H9 (cell line): ENCODE measurements around the gene SARNP. TPM values are rescaled to one million over a fixed set of nuclear protein-coding genes. Genes with fewer than 3 reads are reported as not detected.
A peak's percentile ranks its signal among the peaks of the same experiment; 100 is the strongest.

Source experiments
- DNase-seq: peaks from one replicate; pipeline ENCODE4 v3.0.0-alpha.2; 2017
- H2AFZ ChIP-seq: one replicate; pipeline ENCODE4 v1.6.1; 2013; ENCODE audit warnings: mild to moderate bottlenecking, low read length, control low read depth, moderate library complexity
- H2AK5ac ChIP-seq: 2 replicates; pipeline ENCODE4 v1.6.1; 2013; ENCODE audit warnings: low read length, control low read depth, mixed read lengths; ENCODE audit not compliant: insufficient read length
- H2BK120ac ChIP-seq: one replicate; pipeline ENCODE4 v1.6.1; 2013; ENCODE audit warnings: low read depth, mild to moderate bottlenecking, low read length, control low read depth, inconsistent platforms; ENCODE audit not compliant: poor library complexity, severe bottlenecking
- H2BK12ac ChIP-seq: 2 replicates; pipeline ENCODE4 v1.6.1; 2013; ENCODE audit warnings: low read length, control low read depth, mixed read lengths, low read depth; ENCODE audit not compliant: insufficient read length
- H2BK15ac ChIP-seq: 2 replicates; pipeline ENCODE4 v1.6.1; 2013; ENCODE audit warnings: low read depth, low read length, control low read depth
- H2BK20ac ChIP-seq: one replicate; pipeline ENCODE4 v1.6.1; 2013; ENCODE audit warnings: low read depth, mild to moderate bottlenecking, low read length, control low read depth, inconsistent platforms; ENCODE audit not compliant: poor library complexity, severe bottlenecking
- H2BK5ac ChIP-seq: 2 replicates; pipeline ENCODE4 v1.6.1; 2013; ENCODE audit warnings: low read length, control low read depth, mixed read lengths; ENCODE audit not compliant: insufficient read length
- H3K14ac ChIP-seq: 2 replicates; pipeline ENCODE4 v1.6.1; 2013; ENCODE audit warnings: low read length, control low read depth; ENCODE audit not compliant: insufficient read depth
- H3K18ac ChIP-seq: 2 replicates; pipeline ENCODE4 v1.6.1; 2013; ENCODE audit warnings: low read depth, mild to moderate bottlenecking, mixed read lengths, low read length, control low read depth; ENCODE audit not compliant: insufficient read length
- H3K23ac ChIP-seq: 2 replicates; pipeline ENCODE4 v1.6.1; 2013; ENCODE audit warnings: low read length, control low read depth, mixed read lengths, low read depth; ENCODE audit not compliant: insufficient read length
- H3K23me2 ChIP-seq: 2 replicates; pipeline ENCODE4 v1.6.1; 2013; ENCODE audit warnings: low read depth, mild to moderate bottlenecking, mixed read lengths, low read length, control low read depth; ENCODE audit not compliant: insufficient read length, poor library complexity, severe bottlenecking
- H3K27ac ChIP-seq: 2 replicates; pipeline ENCODE4 v1.5.1; 2013; ENCODE audit warnings: low read length, control low read depth, mixed read lengths, low read depth; ENCODE audit not compliant: insufficient read length
- H3K27me3 ChIP-seq: 2 replicates; pipeline ENCODE4 v1.6.1; 2013; ENCODE audit warnings: low read length, control low read depth, inconsistent platforms; ENCODE audit not compliant: insufficient read depth
- H3K4ac ChIP-seq: 2 replicates; pipeline ENCODE4 v1.6.1; 2013; ENCODE audit warnings: low read depth, mild to moderate bottlenecking, control low read depth, inconsistent platforms, low read length, moderate library complexity
- H3K4me1 ChIP-seq: 2 replicates; pipeline ENCODE4 v1.6.1; 2013; ENCODE audit warnings: low read length, control low read depth, inconsistent platforms; ENCODE audit not compliant: insufficient read depth
- H3K4me2 ChIP-seq: 2 replicates; pipeline ENCODE4 v1.6.1; 2013; ENCODE audit warnings: low read length, control low read depth, mixed read lengths; ENCODE audit not compliant: insufficient read length, insufficient read depth
- H3K56ac ChIP-seq: 2 replicates; pipeline ENCODE4 v1.6.1; 2013; ENCODE audit warnings: low read depth, mild to moderate bottlenecking, mixed read lengths, low read length, control low read depth; ENCODE audit not compliant: insufficient read length
- H3K79me1 ChIP-seq: 2 replicates; pipeline ENCODE4 v1.6.1; 2013; ENCODE audit warnings: low read depth, mild to moderate bottlenecking, moderate library complexity, low read length, control low read depth, inconsistent platforms; ENCODE audit not compliant: insufficient read depth, poor library complexity, severe bottlenecking
- H3K79me2 ChIP-seq: 2 replicates; pipeline ENCODE4 v1.6.1; 2013; ENCODE audit warnings: low read length, control low read depth, inconsistent platforms; ENCODE audit not compliant: insufficient read depth
- H3K9ac ChIP-seq: 2 replicates; pipeline ENCODE4 v1.6.1; 2013; ENCODE audit warnings: low read length, control low read depth, mixed read lengths; ENCODE audit not compliant: insufficient read length; ENCODE audit errors: extremely low read depth
- H3K9me3 ChIP-seq: one replicate; pipeline ENCODE4 v1.6.1; 2013; ENCODE audit warnings: low read depth, low read length, inconsistent platforms; ENCODE audit not compliant: control insufficient read depth
- H3T11ph ChIP-seq: one replicate; pipeline ENCODE4 v1.6.1; 2013; ENCODE audit warnings: mild to moderate bottlenecking, low read length, control low read depth, inconsistent platforms
- H4K20me1 ChIP-seq: one replicate; pipeline ENCODE4 v1.6.1; 2013; ENCODE audit not compliant: control insufficient read depth, insufficient read length, insufficient read depth
- H4K5ac ChIP-seq: 2 replicates; pipeline ENCODE4 v1.6.1; 2013; ENCODE audit warnings: low read depth, mild to moderate bottlenecking, mixed read lengths, low read length, control low read depth; ENCODE audit not compliant: insufficient read length
- H4K8ac ChIP-seq: replicated peaks from 2 replicates; pipeline ENCODE4 v1.6.1; 2013; ENCODE audit warnings: low read length, control low read depth, mixed read lengths, low read depth; ENCODE audit not compliant: insufficient read length
- H4K91ac ChIP-seq: 2 replicates; pipeline ENCODE4 v1.6.1; 2013; ENCODE audit warnings: low read depth, mild to moderate bottlenecking, moderate library complexity, mixed read lengths, low read length, control low read depth; ENCODE audit not compliant: insufficient read length
- H3K27ac Mint-ChIP-seq, 3 experiments: 2 replicates in 2 of 3; 3 replicates in 1 of 3; pipeline ENCODE4 v1.8.0; 2020 to 2021; ENCODE audit warnings: mixed read lengths in 3 of 3, mild to moderate bottlenecking in 1 of 3, moderate library complexity in 1 of 3
- H3K27me3 Mint-ChIP-seq: 2 replicates; pipeline ENCODE4 v1.8.0; 2021; ENCODE audit warnings: low read depth, mild to moderate bottlenecking, moderate library complexity, mixed read lengths
- H3K36me3 Mint-ChIP-seq, 3 experiments: 2 replicates in 2 of 3; 3 replicates in 1 of 3; pipeline ENCODE4 v1.8.0; 2020 to 2021; ENCODE audit warnings: low read depth in 3 of 3, mixed read lengths in 3 of 3; ENCODE audit not compliant: insufficient read depth in 1 of 3
- H3K4me1 Mint-ChIP-seq, 2 experiments: 2 replicates each; pipeline ENCODE4 v1.8.0; 2020; ENCODE audit warnings: mixed read lengths in 2 of 2
- H3K4me3 Mint-ChIP-seq, 2 experiments: 2 replicates in 1 of 2; 3 replicates in 1 of 2; pipeline ENCODE4 v1.8.0; 2020 to 2021; ENCODE audit warnings: mild to moderate bottlenecking in 2 of 2, mixed read lengths in 2 of 2, moderate library complexity in 1 of 2
- H3K9me3 Mint-ChIP-seq, 2 experiments: 2 replicates in 1 of 2; 3 replicates in 1 of 2; pipeline ENCODE4 v1.8.0; 2020; ENCODE audit warnings: mild to moderate bottlenecking in 2 of 2, mixed read lengths in 2 of 2, moderate library complexity in 1 of 2
- CTCF ChIP-seq: fragments of 200-600 bp; sonication (generic); conservative IDR thresholded peaks from 3 replicates; pipeline ENCODE4 v1.8.0; 2021; ENCODE audit warnings: antibody characterized with exemption, mild to moderate bottlenecking
- WGBS: extraction: QIAGEN DNeasy Blood & Tissue Kit; methylation state at CpG from one replicate; pipeline ENCODE4 v1.1.7; 2013; ENCODE audit warnings: missing lambda C conversion rate, low lambda C conversion rate, mixed read lengths; ENCODE audit not compliant: insufficient read length; ENCODE audit errors: extremely low coverage; 5-methylcytosine and 5-hydroxymethylcytosine counted together
- total RNA-seq: library from RNA; stranded (reverse); gene quantifications from 2 replicates; pipeline ENCODE4 v1.2.1, GENCODE V29; 2021

The SARNP gene
- total RNA-seq, 1 experiment from 2014 or later: 127 TPM

GRCh38 chr12:55728186-55728938, 89.2 kb downstream of the SARNP start:
- Histone ChIP-seq H2BK15ac (no peak overlapping the region), H2BK20ac (no peak overlapping the region), H4K20me1 (no peaks in the 10 kb centered on the region), H3K56ac (no peak overlapping the region), H3K27ac (no peak overlapping the region), H3K23ac (no peak overlapping the region), H2BK5ac (no peak overlapping the region), H3K4ac (no peak overlapping the region), H3K4me2 (peak overlapping the region; percentile 83), H4K8ac (no peak overlapping the region), H3K14ac (peak overlapping the region; percentile 74), H4K91ac (no peak overlapping the region), H3K9me3 (no peaks in the 10 kb centered on the region), H3K9ac (peak overlapping the region; percentile 50), H3K23me2 (peaks cover 14% of the 10 kb centered on the region), H3K18ac (peak overlapping the region; percentile 69), H3K27me3 (no peaks in the 10 kb centered on the region), H4K5ac (no peak overlapping the region), H2BK120ac (no peak overlapping the region), H3T11ph (no peak overlapping the region), H2AK5ac (no peak overlapping the region), H3K79me2 (peaks cover 7% of the 10 kb centered on the region; the same call in 1 of the 2 replicates), H3K79me1 (peaks cover 7% of the 10 kb centered on the region), H3K4me1 (peaks cover 3% of the 10 kb centered on the region; the same call in 1 of the 2 replicates), H2BK12ac (no peak overlapping the region), H2AFZ (no peak overlapping the region)
- peaks cover 21 to 42% (median 42%) of the 10 kb centered on the region in 3 experiments; a peak in 6 of 7 replicates for H3K36me3 Mint-ChIP-seq
- H3K4me1 Mint-ChIP-seq: peaks cover 38 to 40% of the 10 kb centered on the region in 2 experiments
- no peaks in the 10 kb centered on the region; the same call in 1 of the 2 replicates for H3K27me3 Mint-ChIP-seq
- H3K4me3 Mint-ChIP-seq: peak overlapping the region; percentile 89 to 93
- H3K27ac Mint-ChIP-seq: peak overlapping the region in 1 of 3 experiments; percentile 80; a peak in 2 of 7 replicates
- no peak for TF ChIP-seq CTCF
- WGBS: no CpG with 5 or more reads among the region's 61 CpGs
- no peaks in the 10 kb centered on the region; a peak in 1 of 5 replicates for H3K9me3 Mint-ChIP-seq
- DNase-seq: no peak
